Measurements from ENCODE around the gene SLC9B1.
"Not testable (repeated sequence)": the region's sequence is repeated elsewhere in the genome, so short reads cannot be mapped to it uniquely, and the experiment has no call there.

DNA sequence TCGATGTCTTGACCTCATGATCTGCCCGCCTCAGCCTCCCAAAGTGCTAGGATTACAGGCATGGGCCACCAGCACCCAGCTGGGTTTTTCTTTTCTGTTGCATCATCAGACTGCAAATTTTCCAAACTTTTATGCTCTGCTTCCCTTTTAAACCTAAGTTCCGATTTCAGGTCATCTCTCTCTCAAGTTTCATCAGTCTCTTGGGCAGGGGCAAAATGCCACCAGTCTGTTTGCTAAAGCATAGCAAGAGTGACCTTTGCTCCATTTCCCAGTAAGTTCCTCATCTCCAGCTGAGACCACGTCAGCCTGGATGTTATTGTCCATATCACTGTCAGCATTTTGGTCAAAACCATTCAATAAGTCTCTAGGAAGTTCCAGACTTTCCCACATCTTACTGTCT lies 141.2 kb downstream of the SLC9B1 start:
- TF ChIP-seq, protein P1, sequence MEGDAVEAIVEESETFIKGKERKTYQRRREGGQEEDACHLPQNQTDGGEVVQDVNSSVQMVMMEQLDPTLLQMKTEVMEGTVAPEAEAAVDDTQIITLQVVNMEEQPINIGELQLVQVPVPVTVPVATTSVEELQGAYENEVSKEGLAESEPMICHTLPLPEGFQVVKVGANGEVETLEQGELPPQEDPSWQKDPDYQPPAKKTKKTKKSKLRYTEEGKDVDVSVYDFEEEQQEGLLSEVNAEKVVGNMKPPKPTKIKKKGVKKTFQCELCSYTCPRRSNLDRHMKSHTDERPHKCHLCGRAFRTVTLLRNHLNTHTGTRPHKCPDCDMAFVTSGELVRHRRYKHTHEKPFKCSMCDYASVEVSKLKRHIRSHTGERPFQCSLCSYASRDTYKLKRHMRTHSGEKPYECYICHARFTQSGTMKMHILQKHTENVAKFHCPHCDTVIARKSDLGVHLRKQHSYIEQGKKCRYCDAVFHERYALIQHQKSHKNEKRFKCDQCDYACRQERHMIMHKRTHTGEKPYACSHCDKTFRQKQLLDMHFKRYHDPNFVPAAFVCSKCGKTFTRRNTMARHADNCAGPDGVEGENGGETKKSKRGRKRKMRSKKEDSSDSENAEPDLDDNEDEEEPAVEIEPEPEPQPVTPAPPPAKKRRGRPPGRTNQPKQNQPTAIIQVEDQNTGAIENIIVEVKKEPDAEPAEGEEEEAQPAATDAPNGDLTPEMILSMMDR (IDR thresholded peaks at IDR 0.05), result peak in 1 of 7 experiments; percentile 8
- not testable (repeated sequence) for TF ChIP-seq POLR2A (IDR thresholded peaks at IDR 0.05)

All from body of pancreas (tissue), 4 donors.